Epithelial cell of esophagus (primary cell): ENCODE data around the gene EPHB4.

Experiments used
- DNase-seq: peaks from one replicate; pipeline ENCODE4 v3.0.0; 2010; ENCODE audit warnings: low read depth
- H3K4me3 ChIP-seq: 2 replicates; pipeline ENCODE4 v1.5.1; 2011; ENCODE audit warnings: mild to moderate bottlenecking, low read length, control low read depth
- CTCF ChIP-seq: IDR thresholded peaks from 2 replicates; pipeline ENCODE4 v1.5.1; 2011; ENCODE audit warnings: low read depth, mild to moderate bottlenecking, low read length, control low read depth, inconsistent platforms; ENCODE audit not compliant: insufficient read depth; ENCODE audit errors: missing control alignments

The EPHB4 gene

GRCh38 chr7:100806276-100806675, 21.0 kb downstream of the EPHB4 start:
- no peak overlapping the region for H3K4me3 ChIP-seq
- no peak for TF ChIP-seq CTCF
- no peak for DNase-seq

GRCh38 chr7:100804681-100805431, 22.5 kb downstream of the EPHB4 start:
- TF ChIP-seq CTCF, result no peak
- H3K4me3 ChIP-seq, result no peak overlapping the region
- no peak for DNase-seq

- TF ChIP-seq CTCF, result no peak
- DNase-seq, result peak; percentile 85
- H3K4me3 ChIP-seq, result no peak overlapping the region
Observed at GRCh38 chr7:100803398-100804161, 23.7 kb downstream of the EPHB4 start.

- DNase-seq, result no peak
- H3K4me3 ChIP-seq, result no peak overlapping the region
- TF ChIP-seq CTCF, result no peak
Observed at GRCh38 chr7:100802951-100803350, 24.4 kb downstream of the EPHB4 start.

- H3K4me3 ChIP-seq, result no peak overlapping the region
- TF ChIP-seq CTCF, result no peak
- DNase-seq, result peak; percentile 94
Observed at GRCh38 chr7:100801833-100802568, 25.3 kb downstream of the EPHB4 start.

GRCh38 chr7:100799037-100799896, 28.1 kb downstream of the EPHB4 start:
- peak; percentile 77 for TF ChIP-seq CTCF
- no peak overlapping the region for H3K4me3 ChIP-seq
- DNase-seq, result peak; percentile 77
